ENCODE data around the gene MAP4. TPM values are rescaled to one million over a fixed set of nuclear protein-coding genes. Genes with fewer than 3 reads are reported as not detected.
"Not testable (repeated sequence)": the region's sequence is repeated elsewhere in the genome, so short reads cannot be mapped to it uniquely, and the experiment has no call there.

Gene MAP4
- 100 to 1,000 TPM; 247 to 410 (median 331) TPM for polyA plus RNA-seq (ENCODE audit: insufficient read length in 12 of 12)
- long read RNA-seq, donor 1, full-length matches to known transcripts, result 7 of 36 reads
- long read RNA-seq, donor 1, partial matches to known transcripts, result 29 of 36 reads
- long read RNA-seq, donor 1, other reads (novel, unspliced or antisense), result 0 of 36 reads
- long read RNA-seq, donor 2, partial matches to known transcripts, result 158 of 195 reads
- long read RNA-seq, donor 2, other reads (novel, unspliced or antisense), result 28 of 195 reads
- long read RNA-seq, donor 3, partial matches to known transcripts, result 56 of 60 reads
- long read RNA-seq, donor 3, other reads (novel, unspliced or antisense), result 0 of 60 reads
- long read RNA-seq, donor 4, partial matches to known transcripts, result 42 of 52 reads
- long read RNA-seq, donor 4, other reads (novel, unspliced or antisense), result 9 of 52 reads
- long read RNA-seq, donor 5, full-length matches to known transcripts, result 5 of 139 reads
- long read RNA-seq, donor 5, partial matches to known transcripts, result 134 of 139 reads
- long read RNA-seq, donor 5, other reads (novel, unspliced or antisense), result 0 of 139 reads
- long read RNA-seq, donor 6, full-length matches to known transcripts, result 5 of 52 reads
- long read RNA-seq, donor 6, partial matches to known transcripts, result 47 of 52 reads
- long read RNA-seq, donor 6, other reads (novel, unspliced or antisense), result 0 of 52 reads
- long read RNA-seq, donor 7, full-length matches to known transcripts, result 4 of 69 reads
- long read RNA-seq, donor 7, partial matches to known transcripts, result 52 of 69 reads
- long read RNA-seq, donor 7, other reads (novel, unspliced or antisense), result 13 of 69 reads
- long read RNA-seq, donor 8, full-length matches to known transcripts, result 5 of 105 reads
- long read RNA-seq, donor 8, partial matches to known transcripts, result 100 of 105 reads
- long read RNA-seq, donor 8, other reads (novel, unspliced or antisense), result 0 of 105 reads
- long read RNA-seq, donor 9, partial matches to known transcripts, result 22 of 23 reads
- long read RNA-seq, donor 9, other reads (novel, unspliced or antisense), result 0 of 23 reads
- long read RNA-seq, donor 10, full-length matches to known transcripts, result 10 of 119 reads
- long read RNA-seq, donor 10, partial matches to known transcripts, result 109 of 119 reads
- long read RNA-seq, donor 10, other reads (novel, unspliced or antisense), result 0 of 119 reads
- long read RNA-seq, donor 11, full-length matches to known transcripts, result 3 of 84 reads
- long read RNA-seq, donor 11, partial matches to known transcripts, result 70 of 84 reads
- long read RNA-seq, donor 11, other reads (novel, unspliced or antisense), result 11 of 84 reads

GRCh38 chr3:48016301-48016973 lies at the start of gene MAP4:
TSS of gene MAP4 (minus strand) at chr3:48016416. CDS start at chr3:47998860, 17,556 bp downstream.
- no peak for DNase-seq

- no peak for DNase-seq
These were observed 48.8 kb upstream of the MAP4 start for GRCh38 chr3:48065035-48065434.

- no peak for DNase-seq
These were observed 48.1 kb upstream of the MAP4 start for GRCh38 chr3:48064292-48064829.

GRCh38 chr3:48061586-48061985 lies 45.4 kb upstream of the MAP4 start:
- not testable (repeated sequence) for DNase-seq

- no peak for DNase-seq
These were observed 41.9 kb upstream of the MAP4 start for GRCh38 chr3:48058091-48058490.

GRCh38 chr3:48057521-48057920 lies 41.3 kb upstream of the MAP4 start:
- DNase-seq, result no peak

- DNase-seq, result no peak
These were observed 31.7 kb upstream of the MAP4 start for GRCh38 chr3:48047841-48048464.

- DNase-seq, result no peak
These were observed 26.0 kb upstream of the MAP4 start for GRCh38 chr3:48042071-48042760.

GRCh38 chr3:48039487-48040190 lies 23.4 kb upstream of the MAP4 start:
- DNase-seq, result no peak

- DNase-seq, result no peak
These were observed 22.8 kb upstream of the MAP4 start for GRCh38 chr3:48038971-48039481.

GRCh38 chr3:48034000-48034516 lies 17.8 kb upstream of the MAP4 start:
- no peak for DNase-seq

- DNase-seq, result no peak
These were observed 14.0 kb upstream of the MAP4 start for GRCh38 chr3:48030188-48030587.

GRCh38 chr3:48026951-48027908 lies 11.0 kb upstream of the MAP4 start:
- no peak for DNase-seq

GRCh38 chr3:48026098-48026497 lies 9.9 kb upstream of the MAP4 start:
- DNase-seq, result no peak

GRCh38 chr3:48024401-48024800 lies 8.2 kb upstream of the MAP4 start:
- DNase-seq, result no peak

- DNase-seq, result no peak
These were observed 7.2 kb upstream of the MAP4 start for GRCh38 chr3:48023377-48023776.

GRCh38 chr3:48022178-48022577 lies 6.0 kb upstream of the MAP4 start:
- DNase-seq, result no peak
